Mesothelial cell of epicardium (in vitro differentiated cells): Measurements from ENCODE around the gene CCDC27. TPM values are rescaled to one million over a fixed set of nuclear protein-coding genes. Genes with fewer than 3 reads are reported as not detected.

Source experiments
- DNase-seq, 2 experiments: peaks; one replicate each; pipeline ENCODE4 v3.0.0; 2021; ENCODE audit warnings: low spot score in 2 of 2; ENCODE audit not compliant: unreplicated experiment in 2 of 2
- H3K27ac Mint-ChIP-seq: 2 replicates; pipeline ENCODE4 v1.8.0; 2021; ENCODE audit warnings: mixed read lengths
- H3K27me3 Mint-ChIP-seq: 2 replicates; pipeline ENCODE4 v1.8.0; 2021; ENCODE audit warnings: low read depth, mixed read lengths
- H3K36me3 Mint-ChIP-seq: 2 replicates; pipeline ENCODE4 v1.8.0; 2021; ENCODE audit warnings: mixed read lengths
- H3K4me1 Mint-ChIP-seq: 2 replicates; pipeline ENCODE4 v1.8.0; 2021; ENCODE audit warnings: mixed read lengths
- H3K4me3 Mint-ChIP-seq: 2 replicates; pipeline ENCODE4 v1.8.0; 2021; ENCODE audit warnings: mild to moderate bottlenecking, moderate library complexity, mixed read lengths
- H3K9me3 Mint-ChIP-seq: 2 replicates; pipeline ENCODE4 v1.8.0; 2021; ENCODE audit warnings: mixed read lengths
- total RNA-seq: library from RNA; stranded (reverse); gene quantifications from 3 replicates; pipeline ENCODE4 v1.2.1, GENCODE V29; 2021
- TF ChIP-seq, protein P1 (sequence below): fragments of 200-600 bp; sonication (generic); IDR thresholded peaks from one replicate; pipeline ENCODE4 v1.5.0; 2021; ENCODE audit warnings: antibody characterized with exemption; ENCODE audit not compliant: unreplicated experiment

The CCDC27 gene
- total RNA-seq, 1 donor from 2014 or later, result not detected

DNA sequence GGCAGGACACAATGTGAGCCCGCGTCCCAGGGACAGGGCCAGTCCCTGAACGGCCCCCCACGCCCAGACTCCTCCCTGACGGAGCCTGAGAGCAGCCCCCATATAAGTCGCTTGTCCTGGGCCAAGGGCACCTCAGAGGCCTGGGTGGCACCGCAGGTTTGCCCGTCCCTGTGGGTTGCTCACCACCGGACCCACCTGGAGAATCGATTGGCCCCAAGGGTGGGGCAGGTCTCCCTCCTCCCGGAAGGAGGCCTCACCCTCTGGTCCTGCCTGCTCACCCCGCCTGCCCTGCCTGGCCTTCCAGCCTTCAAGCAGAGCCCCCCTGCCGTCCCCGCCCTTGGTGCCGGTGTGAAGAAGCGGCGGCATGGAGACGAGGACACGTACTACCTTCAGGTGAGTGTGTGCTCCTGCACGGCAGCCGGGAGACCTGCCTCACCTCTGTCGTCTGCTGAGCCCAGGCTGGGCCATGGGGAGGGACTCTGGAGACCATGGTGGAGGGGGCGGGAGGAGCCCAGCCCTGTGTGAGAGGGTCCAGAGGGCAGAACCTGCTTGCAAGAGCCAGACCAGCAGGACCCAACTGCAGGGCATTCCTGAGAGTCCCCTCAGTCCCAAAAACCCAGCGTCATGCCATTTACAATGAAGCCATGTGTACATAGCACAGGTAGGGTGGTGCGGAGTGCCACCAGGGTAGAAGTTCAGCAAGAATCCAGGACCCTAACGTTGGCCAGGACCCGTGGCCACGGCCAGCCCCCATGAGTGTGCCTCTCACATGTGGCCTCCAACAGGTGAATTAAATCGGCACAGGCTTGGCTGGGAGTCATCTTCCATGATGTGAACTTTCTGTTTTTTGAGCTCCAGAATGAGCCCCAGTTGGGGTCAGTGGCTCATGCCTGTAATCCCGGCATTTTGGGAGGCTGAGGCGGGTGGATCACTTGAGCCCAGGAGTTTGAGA lies 24.1 kb upstream of the CCDC27 start:
- no peak overlapping the region for H3K27ac Mint-ChIP-seq
- no peaks in the 10 kb centered on the region for H3K4me1 Mint-ChIP-seq
- no peaks in the 10 kb centered on the region for H3K9me3 Mint-ChIP-seq
- TF ChIP-seq, protein P1, sequence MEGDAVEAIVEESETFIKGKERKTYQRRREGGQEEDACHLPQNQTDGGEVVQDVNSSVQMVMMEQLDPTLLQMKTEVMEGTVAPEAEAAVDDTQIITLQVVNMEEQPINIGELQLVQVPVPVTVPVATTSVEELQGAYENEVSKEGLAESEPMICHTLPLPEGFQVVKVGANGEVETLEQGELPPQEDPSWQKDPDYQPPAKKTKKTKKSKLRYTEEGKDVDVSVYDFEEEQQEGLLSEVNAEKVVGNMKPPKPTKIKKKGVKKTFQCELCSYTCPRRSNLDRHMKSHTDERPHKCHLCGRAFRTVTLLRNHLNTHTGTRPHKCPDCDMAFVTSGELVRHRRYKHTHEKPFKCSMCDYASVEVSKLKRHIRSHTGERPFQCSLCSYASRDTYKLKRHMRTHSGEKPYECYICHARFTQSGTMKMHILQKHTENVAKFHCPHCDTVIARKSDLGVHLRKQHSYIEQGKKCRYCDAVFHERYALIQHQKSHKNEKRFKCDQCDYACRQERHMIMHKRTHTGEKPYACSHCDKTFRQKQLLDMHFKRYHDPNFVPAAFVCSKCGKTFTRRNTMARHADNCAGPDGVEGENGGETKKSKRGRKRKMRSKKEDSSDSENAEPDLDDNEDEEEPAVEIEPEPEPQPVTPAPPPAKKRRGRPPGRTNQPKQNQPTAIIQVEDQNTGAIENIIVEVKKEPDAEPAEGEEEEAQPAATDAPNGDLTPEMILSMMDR, result no peak
- H3K27me3 Mint-ChIP-seq, result peaks cover 32% of the 10 kb centered on the region
- DNase-seq, result no peak
- H3K36me3 Mint-ChIP-seq, result no peaks in the 10 kb centered on the region
- H3K4me3 Mint-ChIP-seq, result no peak overlapping the region

DNA sequence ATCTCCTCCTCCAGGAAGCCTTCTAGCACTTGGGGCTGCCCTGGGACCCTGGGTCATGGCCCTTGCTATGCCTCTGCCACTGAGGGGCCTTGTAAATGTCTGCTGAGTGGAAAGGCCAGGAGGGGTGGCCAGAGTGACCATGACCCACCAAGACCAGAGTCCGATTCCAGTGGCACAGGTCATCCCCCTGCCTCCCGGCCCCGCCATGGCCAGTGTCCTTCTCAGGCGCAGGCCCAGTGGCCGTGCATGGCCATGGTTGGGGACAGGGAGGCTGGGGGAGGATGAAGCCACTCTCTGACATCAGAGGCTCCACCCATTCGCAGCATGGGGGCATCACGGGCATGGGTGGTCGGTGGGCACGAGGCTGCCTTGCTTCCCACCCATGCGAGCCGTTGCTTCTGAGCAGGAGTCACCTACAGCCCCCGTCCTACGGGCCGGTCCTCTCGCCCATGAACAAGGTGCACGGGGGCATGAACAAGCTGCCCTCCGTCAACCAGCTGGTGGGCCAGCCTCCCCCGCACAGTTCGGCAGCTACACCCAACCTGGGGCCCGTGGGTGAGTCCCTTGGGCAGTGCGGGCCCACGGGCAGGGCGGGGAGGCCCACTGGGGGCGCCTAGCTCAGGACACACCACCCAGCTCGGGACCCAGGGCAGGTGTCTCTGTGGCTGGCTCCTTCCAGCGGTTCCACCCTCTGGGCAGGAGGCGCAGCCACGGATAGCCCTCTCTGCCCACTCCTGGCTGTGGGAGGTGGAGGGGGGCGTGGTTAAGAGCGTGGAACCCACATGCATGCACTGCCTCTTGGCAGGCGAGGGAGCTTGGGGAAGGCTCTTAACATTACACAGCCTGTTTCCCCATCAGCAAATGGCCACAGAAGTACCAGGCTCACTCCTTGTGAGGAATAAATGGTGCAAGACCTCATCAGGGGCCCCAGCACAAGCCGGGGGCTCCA lies 22.4 kb upstream of the CCDC27 start:
- H3K27ac Mint-ChIP-seq, result no peak overlapping the region
- H3K9me3 Mint-ChIP-seq, result no peaks in the 10 kb centered on the region
- no peaks in the 10 kb centered on the region for H3K4me1 Mint-ChIP-seq
- peaks cover 27% of the 10 kb centered on the region for H3K27me3 Mint-ChIP-seq
- TF ChIP-seq, protein P1, result no peak
- H3K36me3 Mint-ChIP-seq, result no peaks in the 10 kb centered on the region
- no peak overlapping the region for H3K4me3 Mint-ChIP-seq
- DNase-seq, result no peak

DNA sequence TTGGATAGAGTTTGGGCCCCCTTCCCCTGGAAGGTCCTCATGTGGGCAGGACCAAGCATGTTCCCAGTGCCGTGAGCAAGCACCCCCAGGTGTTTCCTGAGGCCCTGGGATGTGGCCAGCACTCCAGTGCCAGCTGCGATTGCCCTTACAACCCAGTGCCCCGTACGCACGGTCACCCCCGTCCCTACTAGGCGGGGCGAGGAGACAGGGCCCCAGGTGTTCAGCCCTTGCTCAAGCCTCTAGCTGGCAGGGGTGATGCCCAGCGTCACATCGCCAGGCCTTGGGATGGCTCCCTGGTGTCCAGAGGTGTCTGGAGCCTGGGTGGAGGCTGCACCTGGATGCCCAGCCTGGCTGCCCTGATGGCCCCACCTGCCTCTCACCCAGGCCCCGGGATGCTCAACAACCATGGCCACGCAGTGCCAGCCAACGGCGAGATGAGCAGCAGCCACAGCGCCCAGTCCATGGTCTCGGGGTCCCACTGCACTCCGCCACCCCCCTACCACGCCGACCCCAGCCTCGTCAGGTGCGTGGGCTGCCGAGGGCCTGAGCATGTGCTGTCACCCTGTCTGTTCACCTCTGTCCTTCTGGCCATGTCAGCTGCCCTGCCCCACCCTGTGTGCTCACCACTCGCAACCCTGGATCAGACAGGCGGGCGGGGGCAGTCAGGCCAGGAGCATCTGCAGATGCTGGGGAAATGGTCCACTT lies 21.6 kb upstream of the CCDC27 start:
- no peaks in the 10 kb centered on the region for H3K9me3 Mint-ChIP-seq
- DNase-seq, result no peak
- peaks cover 27% of the 10 kb centered on the region for H3K27me3 Mint-ChIP-seq
- H3K36me3 Mint-ChIP-seq, result no peaks in the 10 kb centered on the region
- no peaks in the 10 kb centered on the region for H3K4me1 Mint-ChIP-seq
- TF ChIP-seq, protein P1, result no peak
- no peak overlapping the region for H3K4me3 Mint-ChIP-seq
- H3K27ac Mint-ChIP-seq, result no peak overlapping the region

DNA sequence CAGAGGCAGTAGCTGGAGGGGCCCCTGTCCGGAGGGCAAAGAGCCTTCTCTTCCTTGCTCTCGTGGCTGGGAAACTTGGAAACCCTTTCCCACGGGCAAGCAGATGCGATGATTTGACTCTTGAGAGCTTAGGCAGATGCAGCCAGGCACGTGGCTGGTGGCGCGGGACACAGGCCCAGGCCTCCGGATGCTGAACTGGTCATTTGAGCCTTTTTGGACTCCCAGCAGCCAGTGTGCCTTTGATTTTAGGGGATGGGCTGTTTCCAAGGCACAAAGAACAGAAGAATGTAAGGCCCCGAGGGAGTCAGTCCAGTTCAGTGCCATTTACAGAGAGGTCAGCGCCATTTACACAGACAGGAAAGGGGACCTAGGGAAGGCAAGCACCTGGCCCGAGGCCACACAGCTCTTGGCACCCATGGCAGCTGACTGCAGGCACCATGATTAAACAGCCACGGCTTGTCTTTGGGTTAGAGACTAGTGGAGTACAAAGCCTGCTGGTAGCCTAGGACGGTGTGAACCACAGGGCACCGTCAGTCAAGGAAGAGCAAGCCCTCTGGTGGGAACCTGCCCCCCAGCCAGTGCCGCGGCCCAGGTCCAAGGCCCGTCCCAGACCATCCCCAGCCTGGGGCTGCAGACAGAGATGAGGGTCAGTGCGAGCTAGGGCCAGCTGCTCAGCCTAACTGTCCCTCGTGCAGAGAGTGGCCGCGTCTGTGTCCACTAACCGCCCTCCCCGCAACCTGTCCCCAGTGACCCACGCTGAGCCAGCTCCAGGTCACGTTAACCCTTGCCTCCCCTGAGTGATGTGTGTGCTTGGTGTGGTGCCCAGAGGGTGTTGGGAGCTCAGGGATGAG lies 20.4 kb upstream of the CCDC27 start:
- Mint-ChIP-seq H3K4me3 (no peak overlapping the region), H3K27ac (no peak overlapping the region), H3K4me1 (no peaks in the 10 kb centered on the region), H3K27me3 (peaks cover 27% of the 10 kb centered on the region), H3K36me3 (peaks cover 5% of the 10 kb centered on the region), H3K9me3 (no peaks in the 10 kb centered on the region)
- TF ChIP-seq, protein P1, result no peak
- DNase-seq, result no peak
